Raji (cell line): Measurements from ENCODE around the gene A3GALT2.

Experiments used
- POLR2A ChIP-seq: IDR thresholded peaks from 2 replicates; pipeline ENCODE4 v1.6.1; 2011; ENCODE audit warnings: low read depth, low read length, control low read depth; ENCODE audit not compliant: insufficient read depth

Gene A3GALT2

GRCh38 chr1:33268927-33269610 is 51.8 kb downstream of the A3GALT2 start:
- TF ChIP-seq POLR2A, result no peak

GRCh38 chr1:33268457-33268856 is 52.4 kb downstream of the A3GALT2 start:
- no peak for TF ChIP-seq POLR2A

GRCh38 chr1:33267468-33268205 is 53.3 kb downstream of the A3GALT2 start:
- no peak for TF ChIP-seq POLR2A

GRCh38 chr1:33266766-33267165 is 54.1 kb downstream of the A3GALT2 start:
- TF ChIP-seq POLR2A, result no peak

- TF ChIP-seq POLR2A, result no peak
Observed at GRCh38 chr1:33265780-33266605, 54.9 kb downstream of the A3GALT2 start.

- TF ChIP-seq POLR2A, result no peak
Observed at GRCh38 chr1:33263890-33264504, 56.9 kb downstream of the A3GALT2 start.

DNA sequence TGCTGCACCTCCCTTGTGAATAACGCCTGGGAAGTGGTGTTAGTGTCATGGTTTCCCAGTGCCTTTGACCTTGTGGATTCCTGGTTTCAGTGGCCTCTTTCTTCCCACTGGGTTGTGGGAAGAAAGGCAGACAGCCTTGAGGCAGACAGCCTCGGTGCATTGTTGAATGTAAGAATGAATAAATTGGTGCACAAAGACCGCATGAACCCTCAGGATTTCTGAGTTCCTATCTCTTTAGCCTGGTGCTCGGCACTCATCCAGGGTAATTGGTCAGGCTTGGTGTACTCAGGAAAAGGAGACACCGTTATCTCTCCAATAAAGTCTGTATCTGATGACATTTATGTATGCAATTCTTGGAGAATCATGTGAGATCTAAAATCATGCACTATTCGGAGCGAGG is 59.6 kb downstream of the A3GALT2 start:
- no peak for TF ChIP-seq POLR2A

DNA sequence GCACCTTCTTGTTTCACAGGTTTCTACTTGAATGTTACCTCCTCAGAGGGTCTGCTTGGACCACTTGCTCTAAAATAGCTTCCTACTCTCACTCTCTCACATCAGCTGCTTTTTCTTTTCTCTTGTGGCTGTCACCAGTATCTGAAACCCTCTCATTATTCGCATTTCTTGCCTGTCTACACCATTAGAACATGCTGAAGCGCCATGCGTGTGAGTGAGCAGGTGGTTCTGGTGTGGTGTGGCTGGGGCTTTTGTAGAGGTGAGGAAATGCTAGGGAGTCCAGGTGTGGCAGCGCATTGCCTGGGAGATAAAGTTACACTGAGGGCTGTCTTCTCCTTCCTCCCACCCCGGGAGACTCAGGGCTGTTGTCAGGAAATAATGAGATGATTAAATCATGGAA is 60.5 kb downstream of the A3GALT2 start:
- TF ChIP-seq POLR2A, result no peak

DNA sequence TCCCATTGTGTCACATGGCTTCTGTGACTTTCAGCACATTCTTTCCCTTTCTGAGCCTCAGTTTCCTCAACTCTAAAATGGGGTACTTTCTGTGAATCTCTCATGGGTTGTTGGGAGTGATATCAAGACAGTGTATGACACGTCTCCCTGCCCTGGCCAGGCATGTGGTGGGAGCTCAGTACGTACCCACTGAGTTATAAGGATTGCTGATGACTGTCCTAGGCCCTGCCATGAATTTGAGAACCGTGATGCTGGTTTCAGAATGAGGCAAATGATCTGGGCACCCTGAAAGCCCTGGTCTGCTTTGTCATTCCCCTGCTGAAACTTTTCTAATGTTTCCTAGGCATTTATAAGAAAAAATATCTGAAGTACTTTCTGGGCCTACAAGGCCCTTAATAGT is 61.0 kb downstream of the A3GALT2 start:
- TF ChIP-seq POLR2A, result no peak

- no peak for TF ChIP-seq POLR2A
Observed at GRCh38 chr1:33258788-33259274, 62.1 kb downstream of the A3GALT2 start.

- TF ChIP-seq POLR2A, result no peak
Observed at GRCh38 chr1:33257772-33258712, 62.9 kb downstream of the A3GALT2 start.

DNA sequence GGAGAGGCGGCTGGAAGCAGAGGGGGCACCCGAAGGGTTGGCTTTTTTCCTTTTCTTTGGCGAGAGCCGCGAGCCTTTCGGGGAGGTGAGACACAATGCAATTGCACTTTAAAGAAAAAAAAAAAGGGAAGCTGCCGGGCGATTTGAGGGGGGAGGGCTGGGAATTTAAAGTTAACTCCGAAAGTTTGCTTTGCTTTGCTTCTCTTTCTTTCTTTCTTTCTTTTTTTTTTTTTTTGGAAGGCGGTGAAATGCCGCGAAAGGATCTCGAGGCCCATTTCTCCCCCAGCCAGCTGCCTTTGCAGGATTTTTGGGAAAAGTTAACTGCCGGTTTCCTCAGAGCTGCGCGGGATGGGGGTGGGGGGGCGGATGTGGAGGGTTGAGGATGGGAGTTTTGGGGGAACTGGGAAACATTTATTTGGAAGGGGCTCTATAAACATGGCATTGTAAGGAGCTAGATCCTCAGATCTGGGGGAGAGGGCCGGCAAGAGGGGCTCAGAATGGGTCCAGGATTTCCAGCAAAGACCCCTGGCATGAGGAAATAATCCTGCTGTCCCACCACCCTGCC is 63.6 kb downstream of the A3GALT2 start:
- no peak for TF ChIP-seq POLR2A
